GM18505 (cell line): ENCODE data around the gene PTPN1.

ENCODE experiments used
- ATAC-seq: cut with Tn5 transposase; IDR thresholded peaks from one replicate; pipeline ENCODE4 v1.9.1; 2021; ENCODE audit not compliant: unreplicated experiment
- POLR2A ChIP-seq: IDR thresholded peaks from 4 replicates; pipeline ENCODE4 v1.6.1; 2011; ENCODE audit warnings: borderline replicate concordance; ENCODE audit not compliant: insufficient read depth, insufficient read length; ENCODE audit errors: extremely low read depth

Gene PTPN1

DNA sequence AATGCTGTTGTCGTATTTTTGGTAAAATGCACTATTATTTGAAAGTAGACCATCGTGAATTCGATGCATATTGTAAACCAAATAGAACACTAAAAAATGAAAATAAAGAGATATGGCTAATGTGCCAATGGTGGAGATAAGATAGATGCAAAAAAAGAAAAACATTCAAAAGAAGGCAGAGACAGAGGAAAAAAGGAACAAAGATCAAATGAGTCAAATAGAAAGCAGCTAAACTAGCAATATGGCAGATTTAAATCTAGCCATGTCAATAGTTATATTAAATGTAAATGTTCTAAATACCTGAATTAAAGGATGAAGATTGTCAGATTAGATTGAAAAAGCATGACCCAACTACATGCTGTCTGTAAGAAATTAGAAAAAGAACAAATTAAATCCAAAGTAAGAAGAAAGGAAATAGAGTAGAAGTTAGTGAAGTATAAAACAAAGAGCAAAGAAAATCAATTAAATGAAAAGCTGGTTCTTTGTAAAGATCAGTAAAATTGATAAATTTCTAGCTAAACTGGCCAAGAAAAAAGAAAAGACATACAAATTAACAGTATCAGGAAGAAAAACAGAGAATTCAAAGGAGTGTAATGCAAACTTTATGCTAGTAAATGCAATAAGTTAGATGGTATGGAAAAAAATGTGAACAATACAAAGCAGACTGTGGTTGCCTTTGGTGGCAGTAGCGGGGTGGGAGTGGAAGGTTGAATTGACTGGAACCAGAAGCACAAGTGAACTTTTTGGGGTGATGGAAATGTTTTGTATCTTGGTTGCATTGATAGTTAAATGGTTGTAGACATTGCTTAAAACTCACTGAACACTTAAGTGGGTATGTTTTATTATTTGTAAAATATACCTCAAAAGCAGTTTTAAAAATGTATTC is 44.8 kb downstream of the PTPN1 start:
- no peak for ATAC-seq
- no peak for TF ChIP-seq POLR2A

DNA sequence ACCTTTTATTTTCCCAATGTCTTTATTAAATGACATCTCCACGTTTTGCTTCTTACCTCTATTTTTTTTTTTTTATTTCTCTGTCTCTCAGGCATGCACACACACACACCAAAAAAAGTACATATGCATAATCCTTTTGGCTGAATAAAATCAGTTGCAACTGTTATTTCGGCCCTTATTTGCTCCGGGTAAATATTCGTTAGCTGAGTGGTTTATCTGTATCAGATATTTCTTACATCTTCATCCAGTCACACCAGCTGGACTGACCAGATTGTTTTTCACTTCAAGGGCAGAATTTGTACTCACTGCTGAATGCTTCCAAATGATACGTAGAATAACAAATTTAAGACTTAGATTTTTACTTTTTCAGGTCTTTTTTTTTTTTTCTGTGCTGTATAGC is 45.5 kb downstream of the PTPN1 start:
- no peak for ATAC-seq

GRCh38 chr20:50557549-50558134 is 47.5 kb downstream of the PTPN1 start:
- no peak for TF ChIP-seq POLR2A
- ATAC-seq, result no peak

More for the DNA sequence above, 45.5 kb downstream of the PTPN1 start:
- TF ChIP-seq POLR2A, result no peak

- ATAC-seq, result no peak
- TF ChIP-seq POLR2A, result no peak
Observed at GRCh38 chr20:50558483-50558925, 48.3 kb downstream of the PTPN1 start.

GRCh38 chr20:50559149-50559548 is 49.0 kb downstream of the PTPN1 start:
- no peak for TF ChIP-seq POLR2A
- ATAC-seq, result no peak

GRCh38 chr20:50559856-50560638 is 49.9 kb downstream of the PTPN1 start:
- ATAC-seq, result no peak
- TF ChIP-seq POLR2A, result no peak

DNA sequence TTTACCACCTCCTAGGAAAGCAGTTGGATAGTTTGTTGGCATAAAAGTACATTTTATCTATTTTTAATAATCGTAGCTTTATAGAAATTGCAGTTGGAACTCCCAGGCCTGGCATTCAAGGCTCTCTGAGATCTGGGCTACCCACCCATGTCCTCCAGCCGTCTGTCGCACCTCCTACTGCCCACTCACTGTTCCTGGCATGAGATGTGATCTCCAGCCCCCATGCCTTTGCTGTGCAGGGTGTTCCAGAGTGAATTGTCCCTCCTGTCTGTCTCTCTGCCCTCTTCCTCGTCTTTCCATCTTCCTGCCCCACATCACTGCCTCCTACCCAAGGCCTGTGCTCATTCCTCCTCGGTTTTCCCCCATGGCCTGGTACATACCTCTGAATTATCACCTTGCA is 50.7 kb downstream of the PTPN1 start:
- no peak for ATAC-seq
- TF ChIP-seq POLR2A, result no peak

GRCh38 chr20:50561379-50562078 is 51.3 kb downstream of the PTPN1 start:
- no peak for ATAC-seq
- no peak for TF ChIP-seq POLR2A

- TF ChIP-seq POLR2A, result no peak
- no peak for ATAC-seq
Observed at GRCh38 chr20:50562262-50562701, 52.1 kb downstream of the PTPN1 start.

DNA sequence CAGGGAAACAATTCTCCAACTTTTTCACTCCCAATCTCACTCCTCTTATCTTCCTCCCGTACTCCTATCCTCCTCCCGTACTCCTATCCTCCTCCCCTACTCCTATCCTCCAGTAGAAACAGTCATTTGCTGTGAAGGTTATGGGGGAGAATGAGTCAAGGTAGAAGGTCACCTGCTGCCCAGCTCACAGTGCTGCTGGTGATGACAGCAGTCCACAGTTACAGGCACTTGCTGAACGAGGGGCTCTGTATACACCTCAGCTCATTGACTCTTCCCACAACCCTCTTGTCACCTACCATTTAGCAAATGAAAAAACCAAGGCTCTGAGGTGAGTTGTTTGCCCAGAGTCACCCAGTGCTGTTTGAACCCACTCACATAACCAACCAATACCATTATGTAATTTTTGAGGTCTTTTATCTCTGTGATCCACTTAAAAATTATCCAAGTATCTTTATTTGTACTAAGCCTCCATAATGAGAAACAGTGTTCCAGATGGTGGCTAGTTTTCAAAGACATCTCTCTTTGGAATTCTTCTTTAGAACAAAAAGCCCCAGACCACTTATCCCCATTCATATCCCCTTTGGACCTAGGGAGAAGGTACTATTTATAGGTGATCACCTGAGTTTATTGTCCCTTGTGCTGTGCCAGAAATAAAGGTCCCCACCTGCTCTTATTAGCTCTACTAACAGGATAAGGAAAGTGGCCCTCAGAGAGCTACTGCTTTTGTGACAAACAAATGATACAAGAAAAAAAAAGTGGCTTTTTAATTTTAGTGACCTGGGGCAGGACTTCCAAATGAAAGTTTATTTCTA is 53.2 kb downstream of the PTPN1 start:
- no peak for TF ChIP-seq POLR2A
- ATAC-seq, result no peak

- ATAC-seq, result no peak
- TF ChIP-seq POLR2A, result no peak
Observed at GRCh38 chr20:50565383-50565782, 55.2 kb downstream of the PTPN1 start.

DNA sequence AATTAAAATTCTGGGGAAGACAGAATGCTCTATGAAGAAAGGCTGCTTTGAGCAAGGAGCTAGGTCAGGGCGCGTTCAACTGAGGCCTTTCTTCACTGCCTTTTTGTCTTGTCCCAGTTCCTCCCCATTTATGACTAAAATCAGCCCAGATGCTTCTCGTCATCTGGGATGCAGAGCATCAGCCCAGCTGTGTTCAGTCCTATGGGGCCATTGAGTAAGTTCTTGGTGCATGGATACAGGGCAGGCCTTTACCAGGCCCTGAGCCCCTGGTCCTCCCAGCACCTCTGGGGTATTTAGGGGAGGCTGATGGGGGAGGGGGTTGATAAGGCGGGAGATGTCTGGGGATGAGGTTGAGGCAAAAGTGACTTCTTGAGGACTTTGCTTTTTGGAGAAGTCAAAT is 55.7 kb downstream of the PTPN1 start:
- ATAC-seq, result no peak

More for the DNA sequence above, 55.7 kb downstream of the PTPN1 start:
- TF ChIP-seq POLR2A, result no peak
